ENCODE measurements around the gene ZNF680. TPM values are rescaled to one million over a fixed set of nuclear protein-coding genes. Genes with fewer than 3 reads are reported as not detected.

ZNF680 gene
- total RNA-seq = 7.3 and 13.6 TPM in 2 replicates

GRCh38 chr7:64562626-64563278, at the start of gene ZNF680:
ZNF680 (minus strand) TSS chr7:64563071; CDS start chr7:64562954, 117 bp downstream.

Other genes starting within 250 kb of the ZNF680 start
- 2.6 and 7.9 TPM in 2 replicates for gene ZNF736, start 249.1 kb downstream of the ZNF680 start, total RNA-seq
- 1.8 and 2.0 TPM in 2 replicates for gene ZNF107, start 103.1 kb upstream of the ZNF680 start, total RNA-seq
- gene ZNF138, start 231.4 kb upstream of the ZNF680 start, total RNA-seq = 3.9 and 4.2 TPM in 2 replicates

Measured in endothelial cell of coronary artery (primary cell).